ENCODE data around the gene ADRA2B.

Gene ADRA2B

DNA sequence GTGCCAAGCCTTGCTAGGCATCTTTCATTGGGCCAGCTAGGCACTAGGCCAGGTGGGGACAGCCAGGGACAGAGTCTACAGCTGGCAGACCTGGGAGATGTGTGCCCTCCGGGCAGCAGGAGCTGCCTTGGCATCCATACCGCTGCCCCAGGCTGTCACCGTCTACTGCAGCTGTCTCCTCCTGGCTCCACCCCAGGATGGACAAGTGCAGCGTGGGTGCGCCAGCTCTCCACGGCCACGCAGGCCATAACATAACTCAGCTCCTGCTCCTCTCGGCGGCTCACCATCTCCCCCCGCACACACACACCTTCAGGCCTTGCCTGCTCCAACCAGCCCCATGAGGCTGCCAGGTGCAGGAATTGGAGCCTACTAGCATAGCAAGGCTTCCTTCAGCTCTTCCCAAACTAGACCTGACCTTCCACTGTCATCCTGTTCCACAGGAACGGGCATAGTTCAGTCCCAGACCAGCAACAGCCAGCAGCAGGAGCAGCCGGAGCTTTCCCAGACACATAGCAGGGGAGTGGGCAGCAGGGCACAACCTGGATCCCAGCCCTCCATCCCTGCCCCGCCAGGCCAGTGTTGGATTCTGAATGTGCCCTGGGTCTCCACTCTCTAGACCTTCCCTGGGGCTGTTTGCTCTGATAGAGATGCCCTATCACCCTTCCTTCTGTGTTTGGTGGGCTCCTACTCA is 2.5 kb upstream of the ADRA2B start:
- no peak for DNase-seq (ENCODE audit: low spot score)
- TF ChIP-seq, protein P1, sequence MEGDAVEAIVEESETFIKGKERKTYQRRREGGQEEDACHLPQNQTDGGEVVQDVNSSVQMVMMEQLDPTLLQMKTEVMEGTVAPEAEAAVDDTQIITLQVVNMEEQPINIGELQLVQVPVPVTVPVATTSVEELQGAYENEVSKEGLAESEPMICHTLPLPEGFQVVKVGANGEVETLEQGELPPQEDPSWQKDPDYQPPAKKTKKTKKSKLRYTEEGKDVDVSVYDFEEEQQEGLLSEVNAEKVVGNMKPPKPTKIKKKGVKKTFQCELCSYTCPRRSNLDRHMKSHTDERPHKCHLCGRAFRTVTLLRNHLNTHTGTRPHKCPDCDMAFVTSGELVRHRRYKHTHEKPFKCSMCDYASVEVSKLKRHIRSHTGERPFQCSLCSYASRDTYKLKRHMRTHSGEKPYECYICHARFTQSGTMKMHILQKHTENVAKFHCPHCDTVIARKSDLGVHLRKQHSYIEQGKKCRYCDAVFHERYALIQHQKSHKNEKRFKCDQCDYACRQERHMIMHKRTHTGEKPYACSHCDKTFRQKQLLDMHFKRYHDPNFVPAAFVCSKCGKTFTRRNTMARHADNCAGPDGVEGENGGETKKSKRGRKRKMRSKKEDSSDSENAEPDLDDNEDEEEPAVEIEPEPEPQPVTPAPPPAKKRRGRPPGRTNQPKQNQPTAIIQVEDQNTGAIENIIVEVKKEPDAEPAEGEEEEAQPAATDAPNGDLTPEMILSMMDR (conservative IDR thresholded peaks at IDR 0.05; ENCODE audit: low read depth): no peak
- CTCF ChIA-PET: interaction anchor here (1.0 to 3.6 kb wide), 3 partner anchors 56 to 126 kb away, joined by 4 to 27 read pairs (median 16); no protein-coding TSS in a partner anchor
- no peak overlapping the region for H3K27ac ChIP-seq
- POLR2A ChIA-PET (ENCODE audit: low non-redundant PET): interaction anchor here (0.6 kb wide), 1 partner anchor 114 kb away, joined by 3 read pairs; no protein-coding TSS in a partner anchor

- POLR2A ChIA-PET (ENCODE audit: low non-redundant PET): interaction anchor here (0.6 kb wide), 1 partner anchor 115 kb away, joined by 3 read pairs; no protein-coding TSS in a partner anchor
- peak; percentile 38 for DNase-seq (ENCODE audit: low spot score)
- no peak overlapping the region for H3K27ac ChIP-seq
- CTCF ChIA-PET: interaction anchor here (0.6 to 3.6 kb wide), 13 partner anchors 9 to 125 kb away, joined by 3 to 27 read pairs (median 4); partner anchors contain the start of gene ASTL
- TF ChIP-seq, protein P1 (conservative IDR thresholded peaks at IDR 0.05; ENCODE audit: low read depth): no peak
Observed at GRCh38 chr2:96117701-96118588, 1.6 kb upstream of the ADRA2B start.

GRCh38 chr2:96116879-96117533 is 635 bp upstream of the ADRA2B start:
- ChIA-PET CTCF (interaction anchor here (0.6 to 3.6 kb wide), 19 partner anchors 9 to 124 kb away, joined by 3 to 27 read pairs (median 4); partner anchors contain the start of gene ASTL), POLR2A (ENCODE audit: low non-redundant PET) (interaction anchor here (0.6 kb wide), 1 partner anchor 36 kb away, joined by 4 read pairs; no protein-coding TSS in a partner anchor)
- peak; percentile 80 for DNase-seq (ENCODE audit: low spot score)
- H3K27ac ChIP-seq: peak overlapping the region; percentile 25; the same call in 1 of the 2 replicates
- TF ChIP-seq, protein P1 (conservative IDR thresholded peaks at IDR 0.05; ENCODE audit: low read depth): peak; percentile 95

DNA sequence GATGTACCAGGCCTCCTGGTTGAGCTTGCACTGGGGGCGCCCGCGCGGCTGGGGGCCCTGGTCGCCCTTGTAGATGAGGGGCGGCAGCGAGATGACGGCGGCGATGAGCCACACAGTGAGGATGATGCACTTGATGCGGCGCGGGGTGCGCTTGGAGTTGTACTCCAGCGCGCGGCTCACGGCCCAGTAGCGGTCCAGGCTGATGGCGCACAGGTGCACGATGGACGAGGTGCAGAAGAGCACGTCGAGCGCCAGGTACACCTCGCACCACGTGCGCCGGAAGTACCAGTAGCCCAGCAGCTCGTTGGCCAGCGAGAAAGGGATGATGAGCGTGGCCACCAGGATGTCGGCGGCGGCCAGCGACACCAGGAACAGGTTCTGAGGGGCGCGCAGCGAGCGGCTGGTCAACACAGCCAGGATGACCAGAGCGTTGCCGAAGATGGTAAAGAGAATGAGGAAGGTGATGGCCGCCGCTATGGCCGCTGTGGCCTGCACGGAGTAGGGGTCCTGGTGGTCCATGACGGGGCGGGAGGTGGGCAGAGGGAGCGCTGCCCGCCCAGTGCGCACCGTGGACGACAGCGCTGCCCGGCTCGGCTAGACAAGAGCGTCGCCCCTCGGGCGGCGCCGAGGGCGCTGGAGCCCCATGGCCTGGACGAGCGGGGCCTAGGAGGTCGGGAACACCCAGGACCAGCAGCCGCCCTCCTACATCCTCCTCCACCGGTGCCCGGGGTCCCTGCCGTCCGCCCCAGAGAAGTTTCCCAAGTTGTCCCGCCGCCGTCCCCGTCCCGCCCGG is 544 bp downstream of the ADRA2B start:
- ChIA-PET POLR2A (ENCODE audit: low non-redundant PET) (no interaction called here), CTCF (interaction anchor here (0.7 to 3.6 kb wide), 4 partner anchors 23 to 758 kb away, joined by 3 to 27 read pairs (median 6); partner anchors contain the start of gene ASTL)
- H3K27ac ChIP-seq: no peak overlapping the region
- TF ChIP-seq, protein P1 (conservative IDR thresholded peaks at IDR 0.05; ENCODE audit: low read depth): no peak
- no peak for DNase-seq (ENCODE audit: low spot score)

GRCh38 chr2:96114903-96115581 is 1.3 kb downstream of the ADRA2B start:
- CTCF ChIA-PET: interaction anchor here (0.7 kb wide), 1 partner anchor 757 kb away, joined by 3 read pairs; no protein-coding TSS in a partner anchor
- no peak overlapping the region for H3K27ac ChIP-seq
- TF ChIP-seq, protein P1 (conservative IDR thresholded peaks at IDR 0.05; ENCODE audit: low read depth): no peak
- POLR2A ChIA-PET (ENCODE audit: low non-redundant PET): no interaction called here
- DNase-seq (ENCODE audit: low spot score): no peak
